Muscle of back (tissue), 11 donors: Measurements from ENCODE around the gene GOLGA1. TPM values are rescaled to one million over a fixed set of nuclear protein-coding genes. Genes with fewer than 3 reads are reported as not detected.
A peak's percentile ranks its signal among the peaks of the same experiment; 100 is the strongest.
"Not testable (repeated sequence)": the region's sequence is repeated elsewhere in the genome, so short reads cannot be mapped to it uniquely, and the experiment has no call there.

Source experiments
- DNase-seq, 3 donors: peaks; one replicate each; pipeline versions ENCODE4 v3.0.0 to v3.0.0-alpha.2; 2013
- polyA plus RNA-seq, 10 donors: library from polyadenylated mRNA; unstranded; fragments of 120-200 nt; gene quantifications; one replicate each; pipeline ENCODE4 v1.2.1, GENCODE V29; 2013; ENCODE audit not compliant: insufficient read length in 10 of 10

The GOLGA1 gene
- polyA plus RNA-seq, 10 donors: 9.0 to 18.7 (median 11.2) TPM

GRCh38 chr9:124839612-124840299, 101.1 kb downstream of the GOLGA1 start:
- peak in 1 of 3 donors; percentile 72 for DNase-seq

DNA sequence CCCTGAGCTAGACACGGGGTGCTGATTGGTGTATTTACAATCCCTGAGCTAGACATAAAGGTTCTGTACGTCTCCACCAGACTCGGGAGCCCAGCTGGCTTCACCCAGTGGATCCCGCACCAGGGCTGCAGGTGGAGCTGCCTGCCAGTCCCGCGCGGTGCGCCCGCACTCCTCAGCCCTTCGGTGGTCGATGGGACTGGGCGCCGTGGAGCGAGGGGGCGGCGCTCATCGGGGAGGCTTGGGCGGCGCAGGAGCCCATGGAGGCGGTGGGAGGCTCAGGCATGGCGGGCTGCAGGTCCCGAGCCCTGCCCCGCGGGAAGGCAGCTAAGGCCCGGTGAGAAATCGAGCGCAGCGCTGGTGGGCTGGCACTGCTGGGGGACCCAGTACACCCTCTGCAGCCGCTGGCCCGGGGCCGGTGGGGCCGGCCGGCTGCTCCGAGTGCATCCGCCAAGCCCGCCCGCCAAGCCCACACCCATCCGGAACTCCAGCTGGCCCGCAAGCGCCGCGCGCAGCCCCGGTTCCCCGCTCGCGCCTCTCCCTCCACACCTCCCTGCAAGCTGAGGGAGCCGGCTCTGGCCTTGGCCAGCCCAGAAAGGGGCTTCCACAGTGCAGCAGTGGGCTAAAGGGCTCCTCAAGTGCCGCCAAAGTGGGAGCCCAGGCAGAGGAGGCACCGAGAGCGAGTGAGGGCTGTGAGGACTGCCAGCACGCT, 102.2 kb downstream of the GOLGA1 start:
- peak in 1 of 3 donors; percentile 17 for DNase-seq

- not testable (repeated sequence) for DNase-seq
These were observed 102.8 kb downstream of the GOLGA1 start for GRCh38 chr9:124838132-124838531.

- DNase-seq: peak in 1 of 3 donors; percentile 80
These were observed 105.8 kb downstream of the GOLGA1 start for GRCh38 chr9:124835026-124835557.

DNA sequence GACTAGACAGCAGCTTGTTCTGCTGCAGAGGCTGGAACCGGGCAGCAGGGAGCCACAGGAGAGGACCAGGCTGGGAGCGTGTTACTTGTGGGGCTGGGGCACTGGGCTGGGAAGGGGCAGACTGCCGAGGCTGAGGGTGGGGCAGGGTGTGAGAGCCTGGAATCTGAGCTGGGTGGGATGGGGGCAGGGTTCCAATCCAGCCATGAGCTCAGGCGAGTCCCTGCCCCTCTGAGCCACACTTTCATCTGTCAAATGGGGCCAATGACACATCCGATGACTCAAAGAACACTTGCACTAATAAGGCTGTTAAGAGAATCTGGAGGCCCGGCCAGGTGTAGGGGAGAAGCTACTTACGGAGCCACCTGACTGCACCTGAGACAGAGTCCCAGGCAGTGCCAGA, 106.3 kb downstream of the GOLGA1 start:
- DNase-seq: peak in 1 of 3 donors; percentile 49

DNA sequence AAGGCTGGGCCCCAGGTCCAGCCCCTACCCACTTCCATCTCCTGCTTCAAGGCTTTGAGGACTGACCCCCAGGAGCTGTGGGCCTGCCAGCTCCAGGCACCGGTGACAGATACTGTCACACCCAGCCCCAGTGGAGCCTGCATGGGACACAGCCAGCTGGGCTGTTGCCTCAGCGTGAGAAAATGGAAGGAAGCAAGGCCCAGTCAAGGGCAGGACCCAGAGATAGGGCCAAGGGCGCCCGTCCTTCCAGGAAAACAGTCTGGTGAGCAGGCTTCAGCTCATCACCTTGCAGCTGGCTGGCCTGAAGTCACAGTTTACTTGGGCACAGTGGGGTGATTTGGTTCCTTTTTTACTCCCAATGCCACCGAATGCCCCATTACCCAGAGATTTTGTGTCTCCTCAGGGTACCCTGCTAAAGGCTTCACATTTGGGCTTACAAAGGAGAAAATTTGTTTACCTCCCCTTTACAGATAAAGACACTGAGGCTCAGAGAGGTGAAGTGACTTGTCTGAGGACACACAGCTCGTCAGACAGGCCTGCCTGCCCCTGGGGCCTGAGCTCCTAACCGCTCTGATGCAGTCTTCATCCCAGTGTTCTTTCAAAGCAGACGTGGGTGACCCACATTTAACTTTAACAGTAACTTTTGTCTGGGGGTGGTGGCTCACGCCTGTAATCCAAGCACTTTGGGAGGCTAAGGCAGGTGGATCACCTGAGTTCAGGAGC, 109.1 kb downstream of the GOLGA1 start:
- DNase-seq: peak in 1 of 3 donors; percentile 59

- no peak for DNase-seq
These were observed 110.3 kb downstream of the GOLGA1 start for GRCh38 chr9:124830593-124830992.

GRCh38 chr9:124829334-124829669, 111.6 kb downstream of the GOLGA1 start:
- DNase-seq: peak in 1 of 3 donors; percentile 36

DNA sequence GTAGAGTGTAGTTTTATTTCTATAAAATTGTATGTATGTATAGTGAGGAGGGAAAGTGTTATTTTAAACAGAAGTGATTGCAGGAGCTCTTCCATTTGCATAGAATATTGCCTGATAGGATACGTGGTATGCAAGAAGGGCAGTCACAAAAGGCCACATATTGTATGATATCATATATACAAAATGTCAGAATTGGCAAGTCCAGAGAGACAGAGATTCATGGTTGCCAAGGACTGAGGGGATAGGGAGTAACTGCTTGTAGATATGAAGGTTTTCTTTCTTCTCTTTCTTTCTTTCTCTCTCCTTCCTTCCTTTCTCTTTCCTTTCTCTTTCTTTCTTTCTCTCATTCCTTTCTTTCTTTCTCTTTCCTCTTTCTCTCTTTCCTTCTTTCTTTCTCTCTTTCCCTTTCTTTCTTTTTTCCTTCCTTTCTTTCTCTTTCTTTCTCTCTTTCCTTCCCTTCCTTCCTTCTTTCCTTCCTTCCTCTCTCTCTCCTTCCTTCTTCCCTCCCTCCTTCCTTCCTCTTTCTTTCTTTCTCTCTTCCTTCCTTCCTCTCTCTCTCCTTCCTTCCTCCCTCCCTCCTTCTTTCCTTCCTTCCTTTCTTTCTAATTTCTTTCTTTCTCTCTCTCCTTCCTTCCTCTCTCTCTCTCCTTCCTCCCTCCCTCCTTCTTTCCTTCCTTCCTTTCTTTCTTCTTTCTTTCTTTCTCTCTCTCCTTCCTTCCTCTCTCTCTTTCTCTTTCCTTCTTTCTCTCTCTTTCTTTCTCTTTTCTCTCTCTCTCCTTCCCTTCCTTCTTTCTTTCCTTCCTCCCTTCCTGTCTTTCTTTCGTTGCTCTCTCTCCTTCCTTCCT, 112.2 kb downstream of the GOLGA1 start:
- DNase-seq: no peak

Other genes starting within 250 kb of the GOLGA1 start
- gene NR6A1, start 169.8 kb downstream of the GOLGA1 start, polyA plus RNA-seq: 1 to 10 TPM in 3 of 10 donors, under 1 TPM in 7; 0.51 to 1.5 (median 0.91) TPM
- 100 to 1,000 TPM; 124 to 166 (median 140) TPM for gene OLFML2A, start 163.9 kb downstream of the GOLGA1 start, polyA plus RNA-seq
- under 1 TPM in 3 of 10 donors, not detected in 7; 0.10 to 0.43 (median 0.19) TPM for gene WDR38, start 87.6 kb downstream of the GOLGA1 start, polyA plus RNA-seq
- gene RPL35, start 79.1 kb downstream of the GOLGA1 start, polyA plus RNA-seq: 1,000 to 10,000 TPM; 1,479 to 2,318 (median 1,842) TPM
- 10 to 100 TPM; 25.7 to 33.1 (median 29.5) TPM for gene ARPC5L, start 79.0 kb downstream of the GOLGA1 start, polyA plus RNA-seq
- 10 to 100 TPM in 4 of 10 donors, 1 to 10 TPM in 6; 5.4 to 12.0 (median 8.9) TPM for gene SCAI, start 202.4 kb upstream of the GOLGA1 start, polyA plus RNA-seq
- gene PPP6C, start 248.7 kb upstream of the GOLGA1 start, polyA plus RNA-seq: 10 to 100 TPM; 29.5 to 51.0 (median 37.9) TPM